C4-2B (cell line): ENCODE results near the gene NDUFB10.
"Not testable (repeated sequence)": the region's sequence is repeated elsewhere in the genome, so short reads cannot be mapped to it uniquely, and the experiment has no call there.

Experiments used
- ZFX ChIP-seq: fragments of 450-650 bp; IDR thresholded peaks from 2 replicates; pipeline ENCODE4 v1.6.1; 2017
- TF ChIP-seq, protein P1 (sequence below): fragments of 450-650 bp; conservative IDR thresholded peaks from 2 replicates; pipeline ENCODE4 v1.5.1; 2017; ENCODE audit warnings: mild to moderate bottlenecking

- TF ChIP-seq, protein P1, sequence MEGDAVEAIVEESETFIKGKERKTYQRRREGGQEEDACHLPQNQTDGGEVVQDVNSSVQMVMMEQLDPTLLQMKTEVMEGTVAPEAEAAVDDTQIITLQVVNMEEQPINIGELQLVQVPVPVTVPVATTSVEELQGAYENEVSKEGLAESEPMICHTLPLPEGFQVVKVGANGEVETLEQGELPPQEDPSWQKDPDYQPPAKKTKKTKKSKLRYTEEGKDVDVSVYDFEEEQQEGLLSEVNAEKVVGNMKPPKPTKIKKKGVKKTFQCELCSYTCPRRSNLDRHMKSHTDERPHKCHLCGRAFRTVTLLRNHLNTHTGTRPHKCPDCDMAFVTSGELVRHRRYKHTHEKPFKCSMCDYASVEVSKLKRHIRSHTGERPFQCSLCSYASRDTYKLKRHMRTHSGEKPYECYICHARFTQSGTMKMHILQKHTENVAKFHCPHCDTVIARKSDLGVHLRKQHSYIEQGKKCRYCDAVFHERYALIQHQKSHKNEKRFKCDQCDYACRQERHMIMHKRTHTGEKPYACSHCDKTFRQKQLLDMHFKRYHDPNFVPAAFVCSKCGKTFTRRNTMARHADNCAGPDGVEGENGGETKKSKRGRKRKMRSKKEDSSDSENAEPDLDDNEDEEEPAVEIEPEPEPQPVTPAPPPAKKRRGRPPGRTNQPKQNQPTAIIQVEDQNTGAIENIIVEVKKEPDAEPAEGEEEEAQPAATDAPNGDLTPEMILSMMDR = not testable (repeated sequence)
- TF ChIP-seq ZFX = not testable (repeated sequence)
Measured at GRCh38 chr16:1920122-1920521, 39.2 kb upstream of the NDUFB10 start.
